CD14-positive monocyte (primary cell): Measurements from ENCODE around the gene DIAPH2. TPM values are rescaled to one million over a fixed set of nuclear protein-coding genes. Genes with fewer than 3 reads are reported as not detected.

ENCODE experiments used
- DNase-seq, 3 donors: peaks; one replicate each; pipeline ENCODE4 v3.0.0-alpha.2; 2011 to 2022
- H2AFZ ChIP-seq: 2 replicates; pipeline ENCODE4 v1.6.0; 2012; ENCODE audit warnings: mild to moderate bottlenecking, low read depth, low read length, inconsistent platforms; ENCODE audit not compliant: insufficient read depth, poor library complexity, severe bottlenecking
- H3K27ac ChIP-seq, 2 donors: 1 replicate in 1 of 2; 2 replicates in 1 of 2; pipeline ENCODE4 v1.5.1; 2012 to 2013; ENCODE audit warnings: low read length in 2 of 2, control low read depth in 1 of 2, inconsistent platforms in 1 of 2, low read depth in 1 of 2, mild to moderate bottlenecking in 1 of 2
- H3K27me3 ChIP-seq, 2 donors: one replicate each; pipeline versions ENCODE4 v1.6.0 to v1.6.1; 2011 to 2013; ENCODE audit warnings: low read length in 2 of 2; ENCODE audit not compliant: control insufficient read depth in 2 of 2, insufficient read depth in 2 of 2
- H3K36me3 ChIP-seq, 2 donors: replicated peaks in 1 of 2; 1 replicate in 1 of 2; 2 replicates in 1 of 2; pipeline versions ENCODE4 v1.5.1 to v1.6.1; 2012 to 2013; ENCODE audit warnings: low read length in 2 of 2, control low read depth in 1 of 2, inconsistent platforms in 1 of 2, mild to moderate bottlenecking in 1 of 2; ENCODE audit not compliant: insufficient read depth in 2 of 2, control insufficient read depth in 1 of 2
- H3K4me1 ChIP-seq, 2 donors: 1 replicate in 1 of 2; 2 replicates in 1 of 2; pipeline versions ENCODE4 v1.5.1 to v1.6.1; 2012 to 2013; ENCODE audit warnings: low read length in 2 of 2, control low read depth in 1 of 2, inconsistent platforms in 1 of 2, mild to moderate bottlenecking in 1 of 2, moderate library complexity in 1 of 2; ENCODE audit not compliant: insufficient read depth in 2 of 2, control insufficient read depth in 1 of 2
- H3K4me2 ChIP-seq: replicated peaks from 2 replicates; pipeline ENCODE3; 2012; ENCODE audit warnings: low read length, moderate library complexity, mild to moderate bottlenecking; ENCODE audit not compliant: poor library complexity, severe bottlenecking; ENCODE audit errors: extremely low read depth
- H3K4me3 ChIP-seq, 3 experiments: fragments of 200-600 bp in 1 of 3; sonication (generic) in 1 of 3; replicated peaks in 1 of 3; 1 replicate in 2 of 3; 2 replicates in 1 of 3; pipeline ENCODE4 v1.5.1; 2011 to 2013; ENCODE audit warnings: low read length in 3 of 3, mild to moderate bottlenecking in 3 of 3, control low read depth in 2 of 3, low read depth in 2 of 3, inconsistent platforms in 1 of 3, moderate library complexity in 1 of 3
- H3K79me2 ChIP-seq: 2 replicates; pipeline ENCODE4 v1.6.0; 2012; ENCODE audit warnings: mild to moderate bottlenecking, control low read depth, inconsistent platforms, low read length, moderate library complexity; ENCODE audit not compliant: insufficient read depth
- H3K9ac ChIP-seq: 2 replicates; pipeline ENCODE4 v1.6.0; 2017; ENCODE audit warnings: low read length, mild to moderate bottlenecking; ENCODE audit not compliant: insufficient read depth, poor library complexity, severe bottlenecking
- H3K9me3 ChIP-seq, 2 donors: replicated peaks in 1 of 2; 1 replicate in 1 of 2; 2 replicates in 1 of 2; pipeline versions ENCODE4 v1.5.1 to v1.6.1; 2012 to 2013; ENCODE audit warnings: low read length in 2 of 2, control low read depth in 1 of 2; ENCODE audit not compliant: control insufficient read depth in 1 of 2, insufficient read depth in 1 of 2
- H4K20me1 ChIP-seq: 2 replicates; pipeline ENCODE4 v1.6.0; 2012; ENCODE audit warnings: mild to moderate bottlenecking, low read length, control low read depth, moderate library complexity; ENCODE audit not compliant: insufficient read depth
- H3K27ac Mint-ChIP-seq, 7 donors: one replicate each; pipeline ENCODE4 v1.8.0; 2020; ENCODE audit warnings: mild to moderate bottlenecking in 7 of 7, mixed read lengths in 7 of 7, moderate library complexity in 6 of 7, inconsistent platforms in 2 of 7
- H3K27me3 Mint-ChIP-seq, 3 donors: one replicate each; pipeline ENCODE4 v1.8.0; 2021 to 2022; ENCODE audit warnings: low read depth in 3 of 3, mild to moderate bottlenecking in 3 of 3, mixed read lengths in 3 of 3, moderate library complexity in 3 of 3, inconsistent platforms in 1 of 3
- H3K36me3 Mint-ChIP-seq, 2 donors: one replicate each; pipeline ENCODE4 v1.8.0; 2020; ENCODE audit warnings: mixed read lengths in 2 of 2, inconsistent platforms in 1 of 2, mild to moderate bottlenecking in 1 of 2
- H3K4me1 Mint-ChIP-seq: one replicate; pipeline ENCODE4 v1.8.0; 2020; ENCODE audit warnings: mild to moderate bottlenecking, mixed read lengths
- H3K4me3 Mint-ChIP-seq, 2 donors: one replicate each; pipeline ENCODE4 v1.8.0; 2020; ENCODE audit warnings: mild to moderate bottlenecking in 2 of 2, mixed read lengths in 2 of 2, moderate library complexity in 1 of 2
- H3K9me3 Mint-ChIP-seq, 7 donors: one replicate each; pipeline ENCODE4 v1.8.0; 2020 to 2022; ENCODE audit warnings: mixed read lengths in 7 of 7, mild to moderate bottlenecking in 6 of 7, moderate library complexity in 6 of 7, inconsistent platforms in 2 of 7
- CTCF ChIP-seq: fragments of 200-600 bp; IDR thresholded peaks from one replicate; pipeline ENCODE4 v1.8.0; 2022; ENCODE audit warnings: antibody characterized with exemption, mild to moderate bottlenecking
- WGBS: methylation state at CpG from one replicate; pipeline ENCODE4 v1.1.5; 2013; ENCODE audit warnings: missing lambda C conversion rate; ENCODE audit not compliant: insufficient coverage; 5-methylcytosine and 5-hydroxymethylcytosine counted together
- intact Hi-C, 2 donors: fragments of 100-400 bp; cut with micrococcal nuclease; formaldehyde crosslinking; loops; one replicate each; pipeline versions ENCODE4 v1.15.0 to v1.15.1; 2023
- polyA plus RNA-seq, 3 donors: library from polyadenylated mRNA; depleted of rRNA in 1 of 3; unstranded in 2 of 3; stranded (reverse) in 1 of 3; fragments of 300-500 nt in 2 of 3; fragments of >200 nt in 1 of 3; fragmentation: Illumina TruSeq in 2 of 3; gene quantifications; 1 replicate in 2 of 3; 2 replicates in 1 of 3; pipeline ENCODE4 v1.2.3, GENCODE V29; 2012 to 2021

The DIAPH2 gene
- polyA plus RNA-seq, 3 donors: 9.5 to 20.5 (median 11.4) TPM

- H3K27me3 ChIP-seq: no peaks in the 10 kb centered on the region
- no peak overlapping the region for H3K4me3 ChIP-seq
- H2AFZ ChIP-seq: no peak overlapping the region
- intact Hi-C loops: no loop called here
- no peaks in the 10 kb centered on the region for H4K20me1 ChIP-seq
- no peak overlapping the region for H3K4me2 ChIP-seq
- Mint-ChIP-seq H3K36me3 (peaks cover 7 to 15% of the 10 kb centered on the region in 2 donors), H3K9me3 (peaks cover 2 to 7% (median 3%) of the 10 kb centered on the region in 7 donors), H3K27ac (no peak overlapping the region), H3K4me1 (no peaks in the 10 kb centered on the region), H3K27me3 (peaks cover 0 to under 1% (median 0%) of the 10 kb centered on the region in 3 donors), H3K4me3 (no peak overlapping the region)
- H3K9me3 ChIP-seq: no peaks in the 10 kb centered on the region
- no peaks in the 10 kb centered on the region for H3K4me1 ChIP-seq
- H3K36me3 ChIP-seq: no peaks in the 10 kb centered on the region
- H3K27ac ChIP-seq: no peak overlapping the region
- no peaks in the 10 kb centered on the region for H3K79me2 ChIP-seq
- H3K9ac ChIP-seq: no peak overlapping the region
- DNase-seq: no peak
- WGBS: 100% methylated on average over 3 of the region's 9 CpGs
- no peak for TF ChIP-seq CTCF
Measured at GRCh38 chrX:97200454-97200853, 515.8 kb downstream of the DIAPH2 start.

GRCh38 chrX:97210501-97210900 lies 525.9 kb downstream of the DIAPH2 start:
- no peak overlapping the region for H3K27ac Mint-ChIP-seq
- H3K9me3 ChIP-seq: no peaks in the 10 kb centered on the region
- no peak for DNase-seq
- WGBS: no CpG with 5 or more reads among the region's 2 CpGs
- H3K4me1 Mint-ChIP-seq: no peaks in the 10 kb centered on the region
- H2AFZ ChIP-seq: no peak overlapping the region
- peaks cover 0 to 2% (median 0%) of the 10 kb centered on the region in 7 donors for H3K9me3 Mint-ChIP-seq
- no peaks in the 10 kb centered on the region for H3K27me3 ChIP-seq
- H4K20me1 ChIP-seq: no peaks in the 10 kb centered on the region
- H3K27me3 Mint-ChIP-seq: no peaks in the 10 kb centered on the region
- H3K36me3 ChIP-seq: no peaks in the 10 kb centered on the region
- no peak for TF ChIP-seq CTCF
- H3K4me2 ChIP-seq: no peak overlapping the region
- no peaks in the 10 kb centered on the region for H3K4me1 ChIP-seq
- no peak overlapping the region for H3K4me3 Mint-ChIP-seq
- H3K36me3 Mint-ChIP-seq: no peaks in the 10 kb centered on the region
- no peaks in the 10 kb centered on the region for H3K79me2 ChIP-seq
- intact Hi-C loops: no loop called here
- no peak overlapping the region for H3K4me3 ChIP-seq
- H3K27ac ChIP-seq: no peak overlapping the region
- no peak overlapping the region for H3K9ac ChIP-seq
